WERI-Rb-1 (cell line): ENCODE results near the gene SLC5A1.

ENCODE experiments used
- DNase-seq: peaks from one replicate; pipeline ENCODE4 v3.0.0-alpha.2; 2020
- H3K27ac ChIP-seq: fragments of 250-450 bp; sonication (Bioruptor Pico); 2 replicates; pipeline ENCODE4 v1.5.1; 2020; ENCODE audit warnings: mild to moderate bottlenecking, moderate library complexity
- H3K27me3 ChIP-seq: fragments of 250-450 bp; sonication (Bioruptor Pico); 2 replicates; pipeline ENCODE4 v1.5.1; 2021; ENCODE audit warnings: mild to moderate bottlenecking, low read depth, moderate library complexity; ENCODE audit not compliant: insufficient read depth, severe bottlenecking
- H3K36me3 ChIP-seq: fragments of 250-450 bp; sonication (Bioruptor Pico); 2 replicates; pipeline ENCODE4 v1.5.1; 2020; ENCODE audit warnings: mild to moderate bottlenecking, moderate library complexity
- H3K4me3 ChIP-seq: 2 replicates; pipeline ENCODE4 v1.5.1; 2011; ENCODE audit warnings: low read depth, mild to moderate bottlenecking, control low read depth, low read length
- H3K9me3 ChIP-seq: fragments of 250-450 bp; sonication (Bioruptor Pico); 2 replicates; pipeline ENCODE4 v1.5.1; 2021; ENCODE audit warnings: mild to moderate bottlenecking, moderate library complexity; ENCODE audit not compliant: severe bottlenecking
- TF ChIP-seq, protein P1 (sequence below): IDR thresholded peaks from 2 replicates; pipeline ENCODE4 v1.5.1; 2011; ENCODE audit warnings: low read depth, mild to moderate bottlenecking, control low read depth, inconsistent platforms, low read length

Gene SLC5A1

DNA sequence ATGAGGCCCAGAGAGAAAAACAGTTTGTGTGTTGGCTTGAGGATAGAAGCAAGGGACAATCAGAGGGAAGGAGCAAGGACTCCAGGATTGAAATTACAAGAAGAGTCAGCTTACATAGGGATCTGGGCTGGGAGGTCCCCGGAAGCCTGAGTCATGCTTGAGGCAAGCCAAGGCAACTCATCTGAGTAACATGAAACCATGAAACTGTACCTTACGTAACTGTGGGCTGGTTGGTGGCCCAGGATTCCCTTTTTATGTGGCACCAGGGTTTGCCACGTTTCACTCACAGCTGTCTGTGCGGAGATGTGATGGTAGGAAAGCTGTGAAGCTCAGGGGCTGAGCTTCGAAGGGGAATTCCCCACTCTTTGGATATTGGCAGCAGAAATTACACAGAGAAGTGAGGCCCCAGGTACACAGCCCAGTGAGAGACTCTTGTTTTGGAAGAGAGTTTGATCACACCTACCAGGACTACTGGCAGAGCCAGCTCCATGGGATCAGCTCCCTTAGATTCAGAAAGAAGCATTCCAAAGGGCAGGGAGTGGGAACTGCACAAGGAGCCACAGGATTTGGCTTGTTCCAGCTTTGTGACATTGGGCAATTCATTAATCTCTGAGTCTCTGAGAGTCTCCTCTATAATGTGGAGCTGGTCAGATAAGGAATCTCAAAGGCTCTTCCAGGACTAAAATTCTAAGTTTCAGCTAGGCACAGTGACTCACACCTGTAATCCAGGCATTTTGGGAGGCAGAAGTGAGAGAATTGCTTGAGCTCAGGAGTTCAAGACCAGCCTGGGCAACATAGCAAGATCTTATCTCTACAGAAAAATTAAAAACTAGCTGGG lies 7.8 kb downstream of the SLC5A1 start:
- DNase-seq = no peak

DNA sequence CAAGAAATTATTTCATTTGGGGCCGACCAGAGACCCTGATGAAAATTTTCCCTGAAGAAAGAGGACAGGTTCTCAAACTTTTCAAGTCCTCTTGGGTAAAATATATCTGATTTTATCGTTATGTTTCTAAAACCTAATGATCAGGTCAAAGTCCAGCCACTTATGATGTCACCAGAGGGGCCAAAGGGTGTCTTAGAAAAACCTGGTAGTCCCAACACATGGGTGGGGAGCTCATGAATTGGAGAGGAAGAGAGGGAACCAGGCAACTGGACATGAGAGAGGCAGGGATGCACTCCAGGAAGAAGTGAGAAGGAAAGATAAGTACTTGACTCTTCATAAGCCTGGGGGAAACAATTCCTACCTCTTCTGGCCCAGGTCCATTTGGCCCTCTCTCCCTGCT lies 9.2 kb downstream of the SLC5A1 start:
- peaks cover 55% of the 10 kb centered on the region for H3K27me3 ChIP-seq
- no peak for DNase-seq

More for the DNA sequence above, 7.8 kb downstream of the SLC5A1 start:
- TF ChIP-seq, protein P1, sequence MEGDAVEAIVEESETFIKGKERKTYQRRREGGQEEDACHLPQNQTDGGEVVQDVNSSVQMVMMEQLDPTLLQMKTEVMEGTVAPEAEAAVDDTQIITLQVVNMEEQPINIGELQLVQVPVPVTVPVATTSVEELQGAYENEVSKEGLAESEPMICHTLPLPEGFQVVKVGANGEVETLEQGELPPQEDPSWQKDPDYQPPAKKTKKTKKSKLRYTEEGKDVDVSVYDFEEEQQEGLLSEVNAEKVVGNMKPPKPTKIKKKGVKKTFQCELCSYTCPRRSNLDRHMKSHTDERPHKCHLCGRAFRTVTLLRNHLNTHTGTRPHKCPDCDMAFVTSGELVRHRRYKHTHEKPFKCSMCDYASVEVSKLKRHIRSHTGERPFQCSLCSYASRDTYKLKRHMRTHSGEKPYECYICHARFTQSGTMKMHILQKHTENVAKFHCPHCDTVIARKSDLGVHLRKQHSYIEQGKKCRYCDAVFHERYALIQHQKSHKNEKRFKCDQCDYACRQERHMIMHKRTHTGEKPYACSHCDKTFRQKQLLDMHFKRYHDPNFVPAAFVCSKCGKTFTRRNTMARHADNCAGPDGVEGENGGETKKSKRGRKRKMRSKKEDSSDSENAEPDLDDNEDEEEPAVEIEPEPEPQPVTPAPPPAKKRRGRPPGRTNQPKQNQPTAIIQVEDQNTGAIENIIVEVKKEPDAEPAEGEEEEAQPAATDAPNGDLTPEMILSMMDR = no peak
- Histone ChIP-seq H3K4me3 (no peak overlapping the region), H3K36me3 (no peaks in the 10 kb centered on the region), H3K27me3 (peaks cover 58% of the 10 kb centered on the region), H3K9me3 (no peaks in the 10 kb centered on the region), H3K27ac (no peak overlapping the region)

DNA sequence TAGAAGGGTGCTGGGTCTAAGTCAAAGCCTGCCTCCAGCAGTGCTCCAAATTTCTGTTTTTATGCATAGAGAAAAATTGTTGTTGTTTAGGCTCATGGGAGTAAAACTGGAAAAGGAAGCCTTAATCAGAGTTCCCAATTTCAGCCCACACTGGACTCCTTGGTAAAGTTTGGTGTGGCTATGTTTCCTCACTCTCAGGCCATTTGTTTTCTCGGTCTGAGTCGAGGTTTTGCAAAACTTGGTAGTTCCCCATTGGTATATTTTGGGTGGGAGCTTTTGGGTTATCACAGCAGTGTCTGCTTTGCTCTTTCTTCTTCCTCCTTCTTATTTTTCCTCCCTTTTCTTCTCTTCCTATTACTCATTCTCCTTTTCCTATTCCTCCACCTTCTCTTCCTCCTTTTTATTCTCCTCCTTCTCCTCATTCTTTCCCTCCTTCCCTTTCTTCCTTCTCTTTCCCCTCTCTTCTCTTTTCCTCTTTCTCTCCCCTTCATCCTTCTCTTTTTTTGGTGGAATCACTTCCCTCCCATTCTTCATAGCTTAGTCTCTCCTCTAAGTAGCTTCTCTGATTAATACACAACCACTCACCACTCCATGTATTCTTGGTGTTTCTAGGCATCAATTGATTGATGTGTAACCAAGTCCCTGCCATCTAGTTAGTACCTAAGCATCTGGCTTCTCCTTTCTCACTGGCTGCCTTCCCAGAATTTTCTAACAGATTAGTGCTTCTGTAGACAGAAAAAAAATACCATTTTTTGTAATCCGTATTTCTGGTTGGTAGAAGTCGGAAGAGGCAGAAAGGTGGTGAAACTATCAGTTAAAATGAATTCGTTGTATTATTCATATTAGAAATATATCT lies 10.1 kb downstream of the SLC5A1 start:
- H3K36me3 ChIP-seq = no peaks in the 10 kb centered on the region
- H3K9me3 ChIP-seq = no peaks in the 10 kb centered on the region
- no peak overlapping the region for H3K4me3 ChIP-seq
- H3K27ac ChIP-seq = no peak overlapping the region
- no peak for DNase-seq
- H3K27me3 ChIP-seq = peaks cover 46% of the 10 kb centered on the region
- TF ChIP-seq, protein P1 = no peak

More for the DNA sequence above, 9.2 kb downstream of the SLC5A1 start:
- TF ChIP-seq, protein P1 = no peak
- Histone ChIP-seq H3K36me3 (no peaks in the 10 kb centered on the region), H3K27ac (no peak overlapping the region), H3K4me3 (no peak overlapping the region), H3K9me3 (no peaks in the 10 kb centered on the region)

DNA sequence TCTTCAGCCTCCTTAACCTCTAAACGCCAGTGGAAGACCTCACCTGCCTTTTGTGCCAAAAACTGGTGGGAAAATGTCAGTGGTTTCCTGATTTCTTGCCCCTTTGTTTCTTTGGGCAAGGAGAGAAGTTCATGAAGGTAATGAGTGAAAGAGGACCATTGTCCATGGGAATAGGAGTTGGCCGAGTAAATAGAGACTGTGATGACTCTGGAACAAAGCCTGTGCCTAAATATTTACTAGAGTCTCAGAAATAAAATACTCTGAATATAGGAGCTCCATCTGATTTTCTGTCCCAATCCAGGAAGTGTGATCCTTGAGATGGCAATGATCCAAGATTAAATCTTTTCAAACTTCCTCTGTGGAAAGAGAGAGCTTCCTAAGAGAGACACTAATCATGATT lies 12.0 kb downstream of the SLC5A1 start:
- no peak overlapping the region for H3K4me3 ChIP-seq
- H3K36me3 ChIP-seq = no peaks in the 10 kb centered on the region
- no peak for DNase-seq
- no peak overlapping the region for H3K27ac ChIP-seq
- TF ChIP-seq, protein P1 = no peak
- no peaks in the 10 kb centered on the region for H3K9me3 ChIP-seq
- H3K27me3 ChIP-seq = peaks cover 39% of the 10 kb centered on the region

DNA sequence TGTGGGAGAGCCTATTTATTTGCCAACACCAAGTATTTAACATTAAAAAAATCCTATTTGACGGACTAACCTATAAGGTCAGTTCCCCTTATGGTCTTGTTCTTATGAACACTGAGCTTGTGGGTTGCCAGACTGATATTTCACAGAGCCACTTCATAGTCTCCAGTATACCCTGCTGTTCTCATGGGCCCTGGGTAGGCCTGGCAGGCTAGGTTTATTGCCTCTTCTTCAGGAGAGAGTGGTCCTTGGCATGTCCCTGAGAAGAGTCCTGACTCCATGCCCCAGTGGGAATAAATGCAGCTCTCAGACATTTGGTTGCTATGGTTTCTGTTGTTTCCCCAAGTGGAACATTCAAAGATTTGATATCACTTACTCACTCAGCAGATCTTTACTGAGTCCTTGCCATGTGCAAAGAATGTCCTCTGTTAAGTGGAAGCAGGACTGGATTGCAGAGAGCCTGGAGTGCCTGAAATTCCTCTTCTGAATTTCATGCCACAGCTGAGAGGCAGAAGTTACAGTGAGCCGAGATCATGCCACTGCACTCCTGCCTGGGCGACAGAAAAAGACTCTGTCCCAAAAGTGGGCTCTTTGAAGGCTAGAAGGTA lies 15.7 kb downstream of the SLC5A1 start:
- Histone ChIP-seq H3K4me3 (no peak overlapping the region), H3K36me3 (no peaks in the 10 kb centered on the region), H3K27me3 (peaks cover 26% of the 10 kb centered on the region), H3K9me3 (no peaks in the 10 kb centered on the region), H3K27ac (no peak overlapping the region)
- no peak for DNase-seq
- TF ChIP-seq, protein P1 = no peak
